OCI-LY3 (cell line): ENCODE results near the gene SRRM4.
A peak's percentile ranks its signal among the peaks of the same experiment; 100 is the strongest.

ENCODE experiments used
- H2AFZ ChIP-seq: fragments of 200-600, 300-600 bp; shearing (Covaris generic); 2 replicates; pipeline ENCODE4 v1.6.0; 2014; ENCODE audit warnings: antibody characterized with exemption, low read depth, low read length
- H3K27ac ChIP-seq: fragments of 200-600, 300-600 bp; sonication (generic); 2 replicates; pipeline ENCODE4 v1.5.1; 2014; ENCODE audit warnings: mild to moderate bottlenecking, low read length, moderate library complexity, mixed read lengths
- H3K27me3 ChIP-seq: fragments of 200-600, 300-600 bp; sonication (generic); 2 replicates; pipeline ENCODE4 v1.6.1; 2014; ENCODE audit warnings: low read depth, low read length, mixed read lengths
- H3K36me3 ChIP-seq: fragments of 200-600, 300-600 bp; sonication (generic); replicated peaks from 2 replicates; pipeline ENCODE3; 2014; ENCODE audit warnings: low read depth, low read length, mixed read lengths
- H3K4me1 ChIP-seq: fragments of 300-600, 200-600 bp; sonication (generic); 2 replicates; pipeline ENCODE4 v1.6.1; 2014; ENCODE audit warnings: low read length, mixed read lengths
- H3K4me2 ChIP-seq: fragments of 200-600, 300-600 bp; sonication (generic); 2 replicates; pipeline ENCODE4 v1.6.1; 2014; ENCODE audit warnings: low read length, mixed read lengths
- H3K4me3 ChIP-seq: fragments of 300-600, 200-600 bp; sonication (generic); 2 replicates; pipeline ENCODE4 v1.5.1; 2014; ENCODE audit warnings: antibody characterized with exemption, mild to moderate bottlenecking, low read length, moderate library complexity
- H3K79me2 ChIP-seq: fragments of 300-600, 200-600 bp; shearing (Covaris generic); 2 replicates; pipeline ENCODE4 v1.6.1; 2014; ENCODE audit warnings: mild to moderate bottlenecking, low read length, mixed read lengths
- H3K9ac ChIP-seq: fragments of 300-600, 200-600 bp; shearing (Covaris generic); 2 replicates; pipeline ENCODE4 v1.6.0; 2014; ENCODE audit warnings: mild to moderate bottlenecking, low read length, moderate library complexity
- H3K9me3 ChIP-seq: fragments of 200-600, 300-600 bp; shearing (Covaris generic); 2 replicates; pipeline ENCODE4 v1.6.1; 2014; ENCODE audit warnings: low read length, mixed read lengths; ENCODE audit not compliant: insufficient read depth
- H4K20me1 ChIP-seq: fragments of 200-600, 300-600 bp; sonication (generic); 2 replicates; pipeline ENCODE4 v1.6.1; 2016; ENCODE audit warnings: low read length, mixed read lengths; ENCODE audit not compliant: insufficient read depth
- CTCF ChIP-seq: fragments of 200-600, 300-600 bp; sonication (generic); IDR thresholded peaks from 2 replicates; pipeline ENCODE4 v1.5.1; 2014; ENCODE audit warnings: antibody characterized with exemption, low read length, low read depth
- EZH2phosphoT487 ChIP-seq: fragments of 200-600 bp; shearing (Covaris generic); IDR thresholded peaks from 2 replicates; pipeline ENCODE4 v1.6.1; 2018; ENCODE audit warnings: antibody characterized with exemption, mixed run types, low read depth

SRRM4 gene

GRCh38 chr12:119115296-119115905 is 134.1 kb downstream of the SRRM4 start:
- Histone ChIP-seq H3K79me2 (no peaks in the 10 kb centered on the region), H2AFZ (no peak overlapping the region), H3K9ac (no peak overlapping the region), H4K20me1 (no peaks in the 10 kb centered on the region), H3K9me3 (no peaks in the 10 kb centered on the region), H3K27me3 (no peaks in the 10 kb centered on the region), H3K4me3 (no peak overlapping the region), H3K4me2 (no peak overlapping the region), H3K27ac (no peak overlapping the region), H3K4me1 (no peaks in the 10 kb centered on the region), H3K36me3 (no peaks in the 10 kb centered on the region)
- TF ChIP-seq CTCF, result peak; percentile 76
- no peak for TF ChIP-seq EZH2phosphoT487

GRCh38 chr12:119117936-119118335 is 136.6 kb downstream of the SRRM4 start:
- no peaks in the 10 kb centered on the region for H4K20me1 ChIP-seq
- H3K9me3 ChIP-seq, result no peaks in the 10 kb centered on the region
- no peaks in the 10 kb centered on the region for H3K36me3 ChIP-seq
- H3K4me3 ChIP-seq, result no peak overlapping the region
- H3K4me2 ChIP-seq, result no peak overlapping the region
- H2AFZ ChIP-seq, result no peak overlapping the region
- H3K4me1 ChIP-seq, result no peaks in the 10 kb centered on the region
- no peak for TF ChIP-seq EZH2phosphoT487
- TF ChIP-seq CTCF, result no peak
- no peak overlapping the region for H3K9ac ChIP-seq
- H3K27me3 ChIP-seq, result no peaks in the 10 kb centered on the region
- no peak overlapping the region for H3K27ac ChIP-seq
- no peaks in the 10 kb centered on the region for H3K79me2 ChIP-seq

GRCh38 chr12:119118625-119119024 is 137.3 kb downstream of the SRRM4 start:
- Histone ChIP-seq H3K9me3 (no peaks in the 10 kb centered on the region), H3K36me3 (no peaks in the 10 kb centered on the region), H3K4me1 (no peaks in the 10 kb centered on the region), H4K20me1 (no peaks in the 10 kb centered on the region), H2AFZ (no peak overlapping the region), H3K9ac (no peak overlapping the region), H3K4me2 (no peak overlapping the region), H3K79me2 (no peaks in the 10 kb centered on the region), H3K4me3 (no peak overlapping the region), H3K27me3 (no peaks in the 10 kb centered on the region), H3K27ac (no peak overlapping the region)
- TF ChIP-seq EZH2phosphoT487 (no peak), CTCF (no peak)

GRCh38 chr12:119122047-119122446 is 140.7 kb downstream of the SRRM4 start:
- H3K27me3 ChIP-seq, result no peaks in the 10 kb centered on the region
- H3K4me1 ChIP-seq, result no peaks in the 10 kb centered on the region
- TF ChIP-seq CTCF, result no peak
- no peak for TF ChIP-seq EZH2phosphoT487
- no peaks in the 10 kb centered on the region for H4K20me1 ChIP-seq
- no peaks in the 10 kb centered on the region for H3K36me3 ChIP-seq
- H3K9ac ChIP-seq, result no peak overlapping the region
- no peak overlapping the region for H3K27ac ChIP-seq
- no peaks in the 10 kb centered on the region for H3K79me2 ChIP-seq
- H2AFZ ChIP-seq, result no peak overlapping the region
- no peak overlapping the region for H3K4me2 ChIP-seq
- H3K4me3 ChIP-seq, result no peak overlapping the region
- no peaks in the 10 kb centered on the region for H3K9me3 ChIP-seq
